ENCODE measurements around the gene CERS1.

CERS1 gene

GRCh38 chr19:18839465-18840287 is 56.3 kb downstream of the CERS1 start:
- no peak for DNase-seq (ENCODE audit: low read depth)

- DNase-seq (ENCODE audit: low read depth) = no peak
Observed at GRCh38 chr19:18834644-18834984, 61.3 kb downstream of the CERS1 start.

- no peak for DNase-seq (ENCODE audit: low read depth)
Observed at GRCh38 chr19:18833849-18834643, 61.9 kb downstream of the CERS1 start.

GRCh38 chr19:18833141-18833476 is 62.8 kb downstream of the CERS1 start:
- no peak for DNase-seq (ENCODE audit: low read depth)

GRCh38 chr19:18832306-18833140 is 63.4 kb downstream of the CERS1 start:
- DNase-seq (ENCODE audit: low read depth) = no peak

- peak; percentile 80 for DNase-seq (ENCODE audit: low read depth)
Observed at GRCh38 chr19:18831524-18832305, 64.2 kb downstream of the CERS1 start, which contains the start of gene UPF1. Gene UPF1, plus strand, starts transcription at chr19:18831959. Its CDS starts 251 bp downstream, at chr19:18832210.

GRCh38 chr19:18830488-18830887 is 65.5 kb downstream of the CERS1 start:
- no peak for DNase-seq (ENCODE audit: low read depth)

- no peak for DNase-seq (ENCODE audit: low read depth)
Observed at GRCh38 chr19:18828786-18829185, 67.2 kb downstream of the CERS1 start.

Data from fibroblast of the conjunctiva (primary cell).